ENCODE results near the gene OR52E1.

OR52E1 gene

DNA sequence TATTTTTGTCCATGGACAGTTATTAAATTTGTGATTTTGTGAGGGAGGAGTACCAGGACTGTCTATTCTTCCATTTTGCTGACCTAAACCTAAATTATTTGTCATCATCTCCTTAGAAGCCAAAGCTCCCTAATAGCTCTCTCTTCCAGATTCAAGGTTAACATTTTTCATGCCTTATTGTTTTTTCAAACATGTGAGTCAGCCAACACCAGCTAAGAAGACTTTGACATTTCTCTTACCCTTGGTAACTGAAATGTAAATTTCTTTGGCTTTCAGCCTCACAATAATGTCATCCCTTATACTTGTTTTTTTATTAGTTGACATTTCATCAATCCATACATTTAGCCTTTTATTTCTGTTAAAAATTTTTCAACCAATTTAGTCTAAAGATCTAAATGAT, 19.2 kb downstream of the OR52E1 start:
- H3K9ac ChIP-seq: no peak overlapping the region
- H3K27me3 ChIP-seq (ENCODE audit: control insufficient read depth, insufficient read depth, low read length): no peaks in the 10 kb centered on the region
- H3K27ac ChIP-seq: no peak overlapping the region
- no peaks in the 10 kb centered on the region for H3K9me3 ChIP-seq (ENCODE audit: control insufficient read depth, low read length)
- H3K79me2 ChIP-seq: no peaks in the 10 kb centered on the region
- TF ChIP-seq, protein P1, sequence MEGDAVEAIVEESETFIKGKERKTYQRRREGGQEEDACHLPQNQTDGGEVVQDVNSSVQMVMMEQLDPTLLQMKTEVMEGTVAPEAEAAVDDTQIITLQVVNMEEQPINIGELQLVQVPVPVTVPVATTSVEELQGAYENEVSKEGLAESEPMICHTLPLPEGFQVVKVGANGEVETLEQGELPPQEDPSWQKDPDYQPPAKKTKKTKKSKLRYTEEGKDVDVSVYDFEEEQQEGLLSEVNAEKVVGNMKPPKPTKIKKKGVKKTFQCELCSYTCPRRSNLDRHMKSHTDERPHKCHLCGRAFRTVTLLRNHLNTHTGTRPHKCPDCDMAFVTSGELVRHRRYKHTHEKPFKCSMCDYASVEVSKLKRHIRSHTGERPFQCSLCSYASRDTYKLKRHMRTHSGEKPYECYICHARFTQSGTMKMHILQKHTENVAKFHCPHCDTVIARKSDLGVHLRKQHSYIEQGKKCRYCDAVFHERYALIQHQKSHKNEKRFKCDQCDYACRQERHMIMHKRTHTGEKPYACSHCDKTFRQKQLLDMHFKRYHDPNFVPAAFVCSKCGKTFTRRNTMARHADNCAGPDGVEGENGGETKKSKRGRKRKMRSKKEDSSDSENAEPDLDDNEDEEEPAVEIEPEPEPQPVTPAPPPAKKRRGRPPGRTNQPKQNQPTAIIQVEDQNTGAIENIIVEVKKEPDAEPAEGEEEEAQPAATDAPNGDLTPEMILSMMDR (IDR thresholded peaks at IDR 0.05): no peak
- H3K4me2 ChIP-seq (ENCODE audit: low read length): no peak overlapping the region
- no peaks in the 10 kb centered on the region for H3K36me3 ChIP-seq (ENCODE audit: control insufficient read depth, insufficient read depth, low read length)
- no peak overlapping the region for H2AFZ ChIP-seq
- H3K4me3 ChIP-seq (ENCODE audit: low read depth, low read length): no peak overlapping the region
- H3K4me1 ChIP-seq: no peaks in the 10 kb centered on the region

DNA sequence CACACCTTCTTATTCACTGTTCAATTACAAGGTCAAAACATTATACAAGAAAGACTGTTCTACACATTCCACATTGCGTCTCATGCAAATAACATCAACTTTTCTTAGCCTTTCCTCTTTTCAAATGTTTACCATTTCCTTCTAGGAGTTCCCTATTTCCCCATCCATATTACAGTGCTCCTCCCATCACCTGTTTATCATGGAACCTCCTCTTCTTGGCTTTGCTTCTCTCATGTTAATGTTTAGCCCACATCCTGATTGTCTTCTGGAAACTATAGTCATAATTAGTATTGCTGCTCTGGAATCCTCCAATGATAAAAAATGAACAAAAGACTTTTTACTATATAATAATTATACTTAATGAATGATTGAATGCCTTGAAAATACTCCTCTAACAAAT, 21.3 kb downstream of the OR52E1 start:
- Histone ChIP-seq H3K79me2 (no peaks in the 10 kb centered on the region), H3K4me2 (ENCODE audit: low read length) (no peak overlapping the region), H3K36me3 (ENCODE audit: control insufficient read depth, insufficient read depth, low read length) (no peaks in the 10 kb centered on the region), H3K4me3 (ENCODE audit: low read depth, low read length) (no peak overlapping the region), H2AFZ (no peak overlapping the region), H3K27ac (no peak overlapping the region), H3K9ac (no peak overlapping the region), H3K27me3 (ENCODE audit: control insufficient read depth, insufficient read depth, low read length) (no peaks in the 10 kb centered on the region), H3K4me1 (no peaks in the 10 kb centered on the region), H3K9me3 (ENCODE audit: control insufficient read depth, low read length) (no peaks in the 10 kb centered on the region)
- TF ChIP-seq, protein P1 (IDR thresholded peaks at IDR 0.05): no peak

DNA sequence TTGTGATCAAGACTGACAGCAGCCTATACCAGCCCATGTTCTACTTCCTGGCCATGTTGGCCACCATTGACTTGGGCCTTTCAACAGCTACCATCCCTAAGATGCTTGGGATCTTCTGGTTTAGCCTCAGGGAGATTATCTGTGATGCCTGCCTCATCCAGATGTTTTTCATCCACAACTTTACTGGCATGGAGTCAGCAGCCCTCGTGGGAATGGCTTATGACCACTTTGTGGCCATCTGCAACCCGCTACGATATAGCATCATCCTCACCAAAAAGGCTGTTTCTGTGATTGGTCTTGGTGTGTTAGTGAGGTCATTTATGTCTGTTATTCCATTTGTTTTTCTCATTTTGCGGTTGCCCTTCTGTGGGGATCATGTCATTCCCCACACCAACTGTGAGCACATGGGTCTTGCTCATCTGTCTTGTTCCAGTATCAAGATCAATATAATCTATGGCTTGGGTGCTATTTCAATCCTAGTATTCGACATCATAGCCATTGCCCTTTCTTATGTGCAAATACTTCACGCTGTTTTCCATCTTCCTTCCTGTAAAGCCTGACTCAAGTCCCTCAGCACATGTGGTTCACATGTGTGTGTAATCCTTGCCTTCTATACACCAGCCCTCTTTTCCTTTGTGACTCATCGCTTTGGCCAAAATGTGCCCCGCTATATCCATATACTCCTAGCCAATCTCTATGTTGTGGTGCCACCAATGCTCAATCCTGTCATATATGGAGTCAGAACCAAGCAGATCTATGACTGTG, 23.6 kb downstream of the OR52E1 start:
- TF ChIP-seq, protein P1 (IDR thresholded peaks at IDR 0.05): no peak
- Histone ChIP-seq H3K4me2 (ENCODE audit: low read length) (no peak overlapping the region), H3K36me3 (ENCODE audit: control insufficient read depth, insufficient read depth, low read length) (no peaks in the 10 kb centered on the region), H3K27ac (no peak overlapping the region), H3K27me3 (ENCODE audit: control insufficient read depth, insufficient read depth, low read length) (no peaks in the 10 kb centered on the region), H3K4me3 (ENCODE audit: low read depth, low read length) (no peak overlapping the region), H3K79me2 (no peaks in the 10 kb centered on the region), H3K9me3 (ENCODE audit: control insufficient read depth, low read length) (no peaks in the 10 kb centered on the region), H3K4me1 (no peaks in the 10 kb centered on the region), H2AFZ (no peak overlapping the region), H3K9ac (no peak overlapping the region)

DNA sequence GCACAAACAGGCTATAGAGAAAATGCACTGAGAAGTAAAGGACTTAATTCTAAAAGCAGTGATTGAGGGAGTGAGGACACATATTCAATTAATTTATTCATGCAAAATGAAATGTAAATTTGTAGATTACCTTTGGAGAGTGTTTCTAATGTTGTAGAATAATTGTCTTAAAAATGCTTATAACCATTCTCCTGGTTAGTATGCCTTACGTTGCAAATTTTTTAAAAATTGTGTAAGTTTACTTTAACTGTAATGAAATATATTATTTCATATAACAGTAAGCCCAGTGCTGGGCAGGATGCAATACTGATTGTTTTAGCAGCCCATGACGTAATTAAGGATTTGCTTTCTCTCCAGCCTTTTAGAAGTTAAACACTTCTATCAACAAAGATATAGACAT, 26.6 kb downstream of the OR52E1 start:
- Histone ChIP-seq H3K36me3 (ENCODE audit: control insufficient read depth, insufficient read depth, low read length) (no peaks in the 10 kb centered on the region), H3K27me3 (ENCODE audit: control insufficient read depth, insufficient read depth, low read length) (no peaks in the 10 kb centered on the region), H3K9ac (no peak overlapping the region), H3K79me2 (no peaks in the 10 kb centered on the region), H2AFZ (no peak overlapping the region), H3K4me3 (ENCODE audit: low read depth, low read length) (no peak overlapping the region), H3K9me3 (ENCODE audit: control insufficient read depth, low read length) (no peaks in the 10 kb centered on the region), H3K27ac (no peak overlapping the region), H3K4me2 (ENCODE audit: low read length) (no peak overlapping the region), H3K4me1 (no peaks in the 10 kb centered on the region)
- TF ChIP-seq, protein P1 (IDR thresholded peaks at IDR 0.05): no peak

DNA sequence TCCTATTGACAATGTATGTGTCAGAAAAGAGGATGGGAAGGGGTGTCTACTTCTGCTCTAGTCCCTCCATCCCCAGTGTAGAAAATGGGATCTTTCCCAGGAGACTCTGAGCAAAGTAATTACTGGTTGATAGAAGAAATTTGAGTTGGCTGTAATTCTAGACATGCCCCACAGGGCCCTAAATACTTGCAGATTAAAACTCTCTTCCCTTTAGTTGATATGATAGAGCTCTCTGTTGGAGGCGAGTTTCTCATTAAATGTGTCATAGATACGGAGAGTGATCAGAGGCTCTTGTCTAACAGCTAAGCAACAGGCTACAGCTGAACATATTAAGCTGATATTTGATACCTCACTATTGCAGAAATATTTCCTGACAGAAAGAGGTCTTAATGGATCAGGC, 32.9 kb downstream of the OR52E1 start:
- H3K9me3 ChIP-seq (ENCODE audit: control insufficient read depth, low read length): no peaks in the 10 kb centered on the region
- H3K4me3 ChIP-seq (ENCODE audit: low read depth, low read length): no peak overlapping the region
- no peaks in the 10 kb centered on the region for H3K79me2 ChIP-seq
- TF ChIP-seq, protein P1 (IDR thresholded peaks at IDR 0.05): no peak
- H3K9ac ChIP-seq: no peak overlapping the region
- no peaks in the 10 kb centered on the region for H3K36me3 ChIP-seq (ENCODE audit: control insufficient read depth, insufficient read depth, low read length)
- H3K27me3 ChIP-seq (ENCODE audit: control insufficient read depth, insufficient read depth, low read length): no peaks in the 10 kb centered on the region
- no peaks in the 10 kb centered on the region for H3K4me1 ChIP-seq
- no peak overlapping the region for H3K4me2 ChIP-seq (ENCODE audit: low read length)
- H3K27ac ChIP-seq: no peak overlapping the region
- H2AFZ ChIP-seq: no peak overlapping the region

Data from parathyroid adenoma (tissue), 2 donors.